HL-60 (cell line): ENCODE measurements around the gene F8.

Experiments used
- CTCF ChIP-seq: IDR thresholded peaks from one replicate; pipeline ENCODE4 v1.5.1; 2011; ENCODE audit warnings: low read length, control low read depth, inconsistent platforms; ENCODE audit not compliant: insufficient read depth
- GABPA ChIP-seq: IDR thresholded peaks from 2 replicates; pipeline ENCODE4 v1.6.1; 2012; ENCODE audit warnings: low read depth
- POLR2AphosphoS5 ChIP-seq: IDR thresholded peaks from 2 replicates; pipeline ENCODE4 v1.6.1; 2012; ENCODE audit warnings: low read depth

GRCh38 chrX:155071694-155072280 lies 49.3 kb upstream of the F8 start:
- TF ChIP-seq POLR2AphosphoS5 (no peak), CTCF (no peak), GABPA (no peak)
